ENCODE results near the gene MAPK8IP3.

The MAPK8IP3 gene

DNA sequence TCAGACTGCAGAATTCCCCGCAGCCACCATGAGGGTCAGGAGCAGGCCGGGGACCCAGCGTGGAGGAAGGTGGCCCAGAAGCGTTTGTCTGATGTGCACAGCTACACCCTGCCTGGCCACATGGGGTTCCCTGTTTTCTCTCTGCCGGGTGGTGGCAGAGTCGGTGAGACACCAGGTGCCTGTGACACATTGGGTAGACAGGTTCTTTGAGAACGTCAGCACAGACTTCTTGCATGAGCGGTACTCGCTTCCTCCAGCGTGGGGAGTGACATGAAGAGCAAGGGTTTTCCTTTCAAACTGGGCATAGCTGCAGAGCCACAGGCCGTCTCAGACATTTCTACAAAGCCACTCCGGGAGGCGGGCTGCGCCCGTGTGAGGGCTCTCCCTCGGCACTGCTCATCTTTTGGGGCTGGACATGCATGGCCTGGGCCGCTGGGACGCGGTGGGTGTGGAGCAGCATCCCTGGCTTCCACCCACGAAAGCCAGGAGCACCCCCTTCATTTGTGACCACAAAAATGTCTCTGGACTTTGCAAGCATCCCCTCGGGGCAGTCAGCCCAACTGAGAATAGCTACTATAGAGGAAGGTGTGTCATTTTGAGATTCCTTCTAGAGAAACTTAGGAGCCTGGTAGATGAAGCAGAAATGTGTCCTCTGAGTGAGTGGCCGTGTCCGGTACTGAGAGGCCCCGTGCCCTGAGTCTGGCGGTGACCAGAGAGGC is 39.3 kb downstream of the MAPK8IP3 start:
- TF ChIP-seq CEBPB (IDR thresholded peaks at IDR 0.05) (no peak), NFIC (IDR thresholded peaks at IDR 0.05) (no peak), RAD21 (IDR thresholded peaks at IDR 0.05; ENCODE audit: low read depth) (no peak), CREB1 (IDR thresholded peaks at IDR 0.05; ENCODE audit: low read depth) (no peak), YY1 (IDR thresholded peaks at IDR 0.05; ENCODE audit: low read depth) (no peak), EP300 (IDR thresholded peaks at IDR 0.05; ENCODE audit: borderline replicate concordance) (no peak), TEAD4 (IDR thresholded peaks at IDR 0.05) (no peak), TCF12 (IDR thresholded peaks at IDR 0.05; ENCODE audit: low read depth) (no peak), EGR1 (IDR thresholded peaks at IDR 0.05) (no peak), ZBTB7A (IDR thresholded peaks at IDR 0.05; ENCODE audit: low read depth) (no peak), TAF1 (IDR thresholded peaks at IDR 0.05; ENCODE audit: low read depth) (no peak), FOXM1 (IDR thresholded peaks at IDR 0.05; ENCODE audit: borderline replicate concordance, low read depth) (no peak)
- TF ChIP-seq, protein P1, sequence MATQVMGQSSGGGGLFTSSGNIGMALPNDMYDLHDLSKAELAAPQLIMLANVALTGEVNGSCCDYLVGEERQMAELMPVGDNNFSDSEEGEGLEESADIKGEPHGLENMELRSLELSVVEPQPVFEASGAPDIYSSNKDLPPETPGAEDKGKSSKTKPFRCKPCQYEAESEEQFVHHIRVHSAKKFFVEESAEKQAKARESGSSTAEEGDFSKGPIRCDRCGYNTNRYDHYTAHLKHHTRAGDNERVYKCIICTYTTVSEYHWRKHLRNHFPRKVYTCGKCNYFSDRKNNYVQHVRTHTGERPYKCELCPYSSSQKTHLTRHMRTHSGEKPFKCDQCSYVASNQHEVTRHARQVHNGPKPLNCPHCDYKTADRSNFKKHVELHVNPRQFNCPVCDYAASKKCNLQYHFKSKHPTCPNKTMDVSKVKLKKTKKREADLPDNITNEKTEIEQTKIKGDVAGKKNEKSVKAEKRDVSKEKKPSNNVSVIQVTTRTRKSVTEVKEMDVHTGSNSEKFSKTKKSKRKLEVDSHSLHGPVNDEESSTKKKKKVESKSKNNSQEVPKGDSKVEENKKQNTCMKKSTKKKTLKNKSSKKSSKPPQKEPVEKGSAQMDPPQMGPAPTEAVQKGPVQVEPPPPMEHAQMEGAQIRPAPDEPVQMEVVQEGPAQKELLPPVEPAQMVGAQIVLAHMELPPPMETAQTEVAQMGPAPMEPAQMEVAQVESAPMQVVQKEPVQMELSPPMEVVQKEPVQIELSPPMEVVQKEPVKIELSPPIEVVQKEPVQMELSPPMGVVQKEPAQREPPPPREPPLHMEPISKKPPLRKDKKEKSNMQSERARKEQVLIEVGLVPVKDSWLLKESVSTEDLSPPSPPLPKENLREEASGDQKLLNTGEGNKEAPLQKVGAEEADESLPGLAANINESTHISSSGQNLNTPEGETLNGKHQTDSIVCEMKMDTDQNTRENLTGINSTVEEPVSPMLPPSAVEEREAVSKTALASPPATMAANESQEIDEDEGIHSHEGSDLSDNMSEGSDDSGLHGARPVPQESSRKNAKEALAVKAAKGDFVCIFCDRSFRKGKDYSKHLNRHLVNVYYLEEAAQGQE (IDR thresholded peaks at IDR 0.05; ENCODE audit: low read depth), result no peak
- TF ChIP-seq, protein P2, sequence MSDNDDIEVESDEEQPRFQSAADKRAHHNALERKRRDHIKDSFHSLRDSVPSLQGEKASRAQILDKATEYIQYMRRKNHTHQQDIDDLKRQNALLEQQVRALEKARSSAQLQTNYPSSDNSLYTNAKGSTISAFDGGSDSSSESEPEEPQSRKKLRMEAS (IDR thresholded peaks at IDR 0.05), result no peak
- TF ChIP-seq, protein P3, sequence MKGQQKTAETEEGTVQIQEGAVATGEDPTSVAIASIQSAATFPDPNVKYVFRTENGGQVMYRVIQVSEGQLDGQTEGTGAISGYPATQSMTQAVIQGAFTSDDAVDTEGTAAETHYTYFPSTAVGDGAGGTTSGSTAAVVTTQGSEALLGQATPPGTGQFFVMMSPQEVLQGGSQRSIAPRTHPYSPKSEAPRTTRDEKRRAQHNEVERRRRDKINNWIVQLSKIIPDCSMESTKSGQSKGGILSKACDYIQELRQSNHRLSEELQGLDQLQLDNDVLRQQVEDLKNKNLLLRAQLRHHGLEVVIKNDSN (IDR thresholded peaks at IDR 0.05), result no peak

GRCh38 chr16:1745900-1746692 is 40.1 kb downstream of the MAPK8IP3 start:
- TF ChIP-seq, protein P2 (IDR thresholded peaks at IDR 0.05), result no peak
- TF ChIP-seq EP300 (IDR thresholded peaks at IDR 0.05; ENCODE audit: borderline replicate concordance) (no peak), RAD21 (IDR thresholded peaks at IDR 0.05; ENCODE audit: low read depth) (no peak), NFIC (IDR thresholded peaks at IDR 0.05) (no peak), TAF1 (IDR thresholded peaks at IDR 0.05; ENCODE audit: low read depth) (no peak)
- TF ChIP-seq, protein P1 (IDR thresholded peaks at IDR 0.05; ENCODE audit: low read depth), result no peak

- TF ChIP-seq ZBTB7A (IDR thresholded peaks at IDR 0.05; ENCODE audit: low read depth) (no peak), TCF12 (IDR thresholded peaks at IDR 0.05; ENCODE audit: low read depth) (no peak), EGR1 (IDR thresholded peaks at IDR 0.05) (no peak), FOXM1 (IDR thresholded peaks at IDR 0.05; ENCODE audit: borderline replicate concordance, low read depth) (no peak), TAF1 (IDR thresholded peaks at IDR 0.05; ENCODE audit: low read depth) (no peak), CEBPB (IDR thresholded peaks at IDR 0.05) (no peak), EP300 (IDR thresholded peaks at IDR 0.05; ENCODE audit: borderline replicate concordance) (no peak), RAD21 (IDR thresholded peaks at IDR 0.05; ENCODE audit: low read depth) (no peak), YY1 (IDR thresholded peaks at IDR 0.05; ENCODE audit: low read depth) (no peak), TEAD4 (IDR thresholded peaks at IDR 0.05) (no peak), CREB1 (IDR thresholded peaks at IDR 0.05; ENCODE audit: low read depth) (no peak)
- TF ChIP-seq, protein P3 (IDR thresholded peaks at IDR 0.05), result no peak
- TF ChIP-seq, protein P2 (IDR thresholded peaks at IDR 0.05), result no peak
These were observed 40.7 kb downstream of the MAPK8IP3 start for GRCh38 chr16:1746693-1747195.

DNA sequence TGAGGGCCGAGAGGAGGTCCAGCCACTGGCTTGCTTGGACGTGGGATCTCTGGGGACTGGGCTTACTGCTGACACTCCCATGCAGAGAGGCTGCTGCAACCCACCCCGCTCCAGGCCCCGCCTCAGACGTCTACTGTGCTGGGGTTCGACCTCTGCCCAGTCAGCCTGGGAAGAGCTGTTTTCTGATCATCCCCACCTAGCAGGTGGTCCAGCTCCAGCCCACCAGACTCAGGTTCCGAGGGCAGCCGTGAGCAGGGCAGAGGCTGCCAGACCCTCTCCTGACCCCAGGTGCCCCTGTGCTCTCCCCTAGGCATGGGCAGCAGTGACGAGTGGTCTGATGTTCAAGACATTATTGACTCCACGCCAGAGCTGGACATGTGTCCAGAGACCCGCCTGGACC is 41.9 kb downstream of the MAPK8IP3 start:
- TF ChIP-seq ZBTB7A (IDR thresholded peaks at IDR 0.05; ENCODE audit: low read depth) (no peak), EP300 (IDR thresholded peaks at IDR 0.05; ENCODE audit: borderline replicate concordance) (no peak), NFIC (IDR thresholded peaks at IDR 0.05) (no peak), TCF12 (IDR thresholded peaks at IDR 0.05; ENCODE audit: low read depth) (no peak), CREB1 (IDR thresholded peaks at IDR 0.05; ENCODE audit: low read depth) (no peak), YY1 (IDR thresholded peaks at IDR 0.05; ENCODE audit: low read depth) (no peak), EGR1 (IDR thresholded peaks at IDR 0.05) (no peak), CEBPB (IDR thresholded peaks at IDR 0.05) (no peak), TAF1 (IDR thresholded peaks at IDR 0.05; ENCODE audit: low read depth) (no peak), FOXM1 (IDR thresholded peaks at IDR 0.05; ENCODE audit: borderline replicate concordance, low read depth) (no peak), RAD21 (IDR thresholded peaks at IDR 0.05; ENCODE audit: low read depth) (no peak), TEAD4 (IDR thresholded peaks at IDR 0.05) (no peak)
- TF ChIP-seq, protein P2 (IDR thresholded peaks at IDR 0.05), result no peak
- TF ChIP-seq, protein P1 (IDR thresholded peaks at IDR 0.05; ENCODE audit: low read depth), result no peak
- TF ChIP-seq, protein P3 (IDR thresholded peaks at IDR 0.05), result no peak
